Activated T-cell treated with anti-CD3 and anti-CD28 coated beads, Interleukin-2, amount 50 U/mL, for 48 hours (primary cell): ENCODE results near the gene SLC27A4.
"Not testable (repeated sequence)": the region's sequence is repeated elsewhere in the genome, so short reads cannot be mapped to it uniquely, and the experiment has no call there.

Experiments
- DNase-seq, 2 experiments: peaks; one replicate each; pipeline ENCODE4 v3.0.0-alpha.2; 2020

Gene SLC27A4

DNA sequence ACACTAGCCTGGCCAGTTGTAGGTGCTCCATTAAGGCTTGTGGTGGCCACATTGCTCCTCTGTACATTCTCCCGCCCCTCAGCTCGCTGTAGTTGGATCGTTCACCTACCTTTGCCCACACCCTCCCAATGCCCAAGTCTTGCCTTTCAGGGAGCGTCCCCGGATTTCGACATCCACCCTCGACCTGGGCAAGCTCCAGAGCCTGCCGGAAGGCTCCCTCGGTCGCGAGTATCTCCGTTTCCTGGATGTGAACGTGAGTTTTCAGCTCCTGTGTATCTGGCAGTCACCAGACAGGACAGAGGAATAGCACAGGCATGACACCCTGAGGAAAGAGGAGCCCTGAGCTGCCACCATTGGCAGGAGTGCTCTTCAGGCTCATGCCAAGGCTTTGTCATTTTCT is 14.7 kb upstream of the SLC27A4 start:
- DNase-seq = no peak

DNA sequence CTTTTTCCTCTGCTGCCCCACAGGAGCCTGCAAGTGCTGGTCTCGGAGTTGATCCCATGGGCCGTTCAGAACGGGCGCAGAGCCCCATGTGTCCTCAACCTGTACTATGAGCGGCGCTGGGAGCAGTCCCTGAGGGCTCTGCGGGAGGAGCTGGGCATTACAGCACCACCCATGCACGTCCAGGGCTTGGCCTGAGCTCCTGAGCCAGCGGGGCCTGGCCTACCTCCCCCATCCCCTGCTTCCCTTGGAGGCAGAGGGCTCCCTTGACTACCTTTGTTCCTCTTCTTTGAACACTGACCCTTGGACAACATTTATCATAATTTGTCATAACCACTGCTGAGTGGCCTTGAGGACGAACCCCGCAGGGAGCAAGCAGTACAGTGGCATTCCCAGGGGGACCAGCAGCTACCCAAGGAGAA is 6.9 kb upstream of the SLC27A4 start:
- no peak for DNase-seq

DNA sequence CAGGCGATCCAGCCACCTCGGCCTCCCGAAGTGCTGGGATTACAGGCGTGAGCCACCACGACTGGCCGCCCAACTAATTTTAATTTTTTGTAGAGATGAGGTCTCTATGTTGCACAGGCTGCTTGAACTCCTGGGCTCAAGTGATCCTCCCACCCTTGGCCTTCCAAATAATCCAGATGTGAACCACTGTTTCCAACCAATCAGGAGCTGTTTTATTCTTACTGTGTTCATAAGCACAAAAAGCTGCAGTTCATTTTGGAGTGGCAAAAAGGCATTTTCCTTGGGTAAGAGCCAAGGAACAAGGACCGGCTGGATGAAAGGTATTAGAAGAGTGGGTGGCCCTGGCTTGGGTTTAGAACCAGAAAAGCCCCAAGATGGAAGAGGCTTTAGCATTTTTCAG is 5.2 kb upstream of the SLC27A4 start:
- DNase-seq = no peak

DNA sequence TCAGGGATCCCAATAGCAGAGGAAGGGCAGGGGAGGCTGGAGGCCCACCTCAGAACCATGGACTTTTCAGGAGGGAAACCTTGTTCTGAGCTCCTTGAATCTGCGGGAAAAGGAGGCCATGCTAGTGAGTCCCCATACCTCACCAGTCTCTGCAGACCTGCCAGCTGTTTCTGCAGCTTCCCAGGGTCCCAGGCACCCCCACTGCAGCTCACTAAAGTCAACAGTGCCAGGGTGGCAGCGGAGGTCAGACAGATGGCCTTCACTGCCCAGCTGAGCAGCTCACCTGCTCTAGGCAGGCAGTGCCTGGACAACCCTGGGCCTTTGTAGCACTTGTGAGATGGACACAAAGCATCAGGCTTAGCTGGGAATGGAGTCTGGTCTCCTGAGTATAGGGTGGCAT is 4.4 kb upstream of the SLC27A4 start:
- no peak for DNase-seq

DNA sequence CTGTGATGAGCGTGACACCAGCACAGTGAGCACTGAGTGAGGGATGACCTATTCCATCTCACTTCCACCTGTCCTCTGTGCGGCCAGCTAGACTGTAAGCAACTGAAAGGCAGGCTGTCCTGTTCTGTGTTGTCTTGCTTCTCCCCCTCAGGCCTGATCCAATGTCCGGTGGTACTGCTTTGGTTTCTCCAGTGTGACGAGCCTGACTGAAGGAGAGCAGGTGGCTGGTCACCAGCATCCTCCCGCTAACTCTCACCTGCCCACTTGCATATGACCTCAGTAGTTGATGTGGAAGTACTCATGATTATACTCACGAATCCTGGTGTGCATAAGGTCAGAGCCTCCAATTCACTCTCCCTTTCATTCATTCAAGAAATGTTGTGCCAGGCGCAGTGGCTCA is 2.4 kb upstream of the SLC27A4 start:
- DNase-seq = no peak

DNA sequence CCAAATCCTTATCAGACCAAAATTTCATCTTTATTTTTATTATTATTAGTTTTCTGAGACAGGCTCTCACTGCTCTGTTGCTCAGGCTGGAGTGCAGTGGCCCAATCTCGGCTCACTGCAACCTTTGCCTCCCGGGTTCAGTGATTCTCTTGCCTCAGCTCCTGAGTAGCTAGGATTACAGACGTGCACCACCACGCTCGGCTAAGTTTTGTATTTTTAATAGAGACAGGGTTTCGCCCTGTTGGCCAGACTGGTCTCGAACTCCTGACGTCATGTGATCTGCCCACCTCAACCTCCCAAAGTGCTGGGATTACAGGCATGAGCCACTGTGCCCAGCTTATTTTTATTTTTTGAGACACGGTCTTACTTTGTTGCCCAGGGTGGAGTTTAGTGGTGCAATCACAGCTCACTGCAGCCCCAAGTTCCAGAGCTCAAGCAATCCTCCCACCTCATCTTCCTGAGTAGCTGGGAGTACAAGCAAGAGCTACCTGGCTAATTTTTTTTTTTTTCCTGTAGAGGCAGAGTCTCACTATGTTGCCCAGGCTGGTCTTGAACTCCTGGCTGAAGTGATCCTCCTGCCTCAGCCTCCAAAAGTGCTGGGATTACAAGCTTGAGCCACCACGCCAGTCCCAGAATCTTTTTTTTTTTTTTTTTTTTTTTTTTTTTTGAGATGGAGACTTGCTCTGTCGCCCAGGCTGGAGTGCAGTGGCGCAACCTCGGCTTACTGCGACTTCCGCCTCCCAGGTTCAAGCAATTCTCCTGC is 1.3 kb upstream of the SLC27A4 start:
- not testable (repeated sequence) for DNase-seq

DNA sequence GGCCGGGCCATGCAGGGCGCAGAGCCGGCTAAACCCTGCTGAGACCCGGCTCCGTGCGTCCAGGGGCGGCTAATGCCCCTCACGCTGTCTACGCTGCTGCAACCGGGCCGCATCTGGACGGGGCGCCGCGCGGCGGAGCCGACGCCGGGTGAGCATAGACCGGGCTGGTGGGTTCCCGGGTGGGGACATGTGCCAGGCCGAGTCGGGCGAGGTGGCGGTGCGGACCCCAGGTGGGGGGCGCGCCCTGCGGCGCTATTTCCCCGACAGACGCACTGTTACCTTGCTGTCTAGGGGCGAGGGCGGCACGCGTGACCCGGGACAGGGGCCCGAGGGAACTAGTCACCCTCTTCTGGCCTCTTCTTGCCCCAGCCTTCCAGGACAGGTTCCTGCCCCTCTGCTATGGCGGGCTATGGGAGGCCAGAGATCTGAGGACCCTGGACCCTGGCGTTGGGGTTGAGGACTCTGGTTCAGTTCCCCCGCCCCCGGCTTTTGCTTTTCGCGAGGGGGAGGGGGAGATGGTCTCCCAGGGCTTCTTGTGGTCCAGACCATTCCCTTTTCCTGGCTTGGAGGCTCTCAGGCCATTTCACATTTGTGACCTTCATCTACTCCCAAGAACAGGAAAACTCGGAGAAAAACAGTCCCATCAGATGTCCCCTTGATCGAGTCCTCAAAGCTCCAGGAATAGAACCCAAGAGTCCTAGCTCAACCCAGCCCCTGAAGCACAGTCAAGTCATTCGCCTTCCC is 536 bp downstream of the SLC27A4 start:
- DNase-seq = no peak

DNA sequence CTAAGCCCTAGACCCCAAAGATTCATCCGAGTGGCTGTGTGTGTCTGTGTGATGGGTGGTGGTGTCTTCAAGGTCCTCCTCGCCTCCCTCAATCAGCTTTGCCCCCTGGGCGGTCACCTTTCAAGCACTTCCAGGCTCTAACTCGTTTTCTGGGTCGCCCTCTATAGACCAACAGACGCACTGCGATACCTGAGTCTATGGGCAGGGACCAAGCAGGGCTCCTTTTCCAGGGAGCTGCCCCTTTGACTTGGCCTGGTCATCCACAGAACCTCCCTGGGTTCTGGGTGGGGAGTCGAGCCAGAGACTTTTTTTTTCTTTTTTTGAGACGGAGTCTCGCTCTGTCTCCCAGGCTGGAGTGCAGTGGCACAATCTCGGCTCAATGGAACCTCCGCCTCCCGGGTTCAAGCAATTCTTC is 1.1 kb downstream of the SLC27A4 start:
- DNase-seq = peak; percentile 81 to 84

DNA sequence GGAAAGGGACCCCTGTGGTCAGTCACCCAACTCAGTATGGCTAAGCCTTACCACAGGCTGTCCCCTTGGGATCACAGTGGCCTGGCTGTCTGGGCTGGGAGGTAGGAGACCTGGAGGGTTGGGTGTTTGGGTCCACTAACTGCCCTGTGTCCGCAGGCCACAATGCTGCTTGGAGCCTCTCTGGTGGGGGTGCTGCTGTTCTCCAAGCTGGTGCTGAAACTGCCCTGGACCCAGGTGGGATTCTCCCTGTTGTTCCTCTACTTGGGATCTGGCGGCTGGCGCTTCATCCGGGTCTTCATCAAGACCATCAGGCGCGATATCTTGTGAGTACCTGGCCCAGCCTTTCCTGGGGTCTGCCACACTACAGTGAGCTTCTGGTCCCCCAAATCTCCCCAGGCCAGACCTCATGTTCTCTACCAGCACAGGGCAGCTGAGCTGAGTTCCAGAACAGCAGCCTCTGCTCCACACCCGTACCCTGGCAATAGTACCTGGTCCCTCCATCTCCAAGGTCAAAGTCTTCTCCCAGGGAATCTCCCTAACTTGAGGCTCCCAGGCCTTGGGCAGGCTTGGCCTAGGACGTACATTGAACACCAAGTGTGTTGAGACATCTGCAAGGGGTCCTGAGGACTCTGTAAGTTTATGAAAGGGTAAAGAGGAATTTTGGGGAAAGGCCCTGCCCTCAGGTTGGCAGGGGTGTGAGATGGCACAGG is 2.8 kb downstream of the SLC27A4 start:
- DNase-seq = no peak

DNA sequence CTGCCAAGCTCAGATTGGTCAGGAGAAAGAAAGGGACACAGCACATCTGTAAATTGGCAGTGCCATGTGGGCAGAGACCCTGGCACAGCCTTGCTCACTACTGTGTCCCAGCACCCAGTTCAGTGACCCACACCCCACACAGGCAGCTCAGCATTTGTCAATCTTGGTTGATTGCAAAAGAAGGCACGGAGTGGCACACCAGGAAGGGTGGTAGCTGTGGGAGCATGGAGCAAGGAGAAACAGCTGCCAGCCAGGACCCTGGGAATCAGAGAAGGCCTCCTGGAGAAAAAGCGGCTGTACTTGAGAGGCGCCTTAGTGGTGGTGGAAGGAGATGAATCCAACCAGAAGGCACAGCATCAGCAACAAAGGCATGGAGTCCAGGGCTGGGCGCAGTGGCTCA is 3.5 kb downstream of the SLC27A4 start:
- DNase-seq = no peak

DNA sequence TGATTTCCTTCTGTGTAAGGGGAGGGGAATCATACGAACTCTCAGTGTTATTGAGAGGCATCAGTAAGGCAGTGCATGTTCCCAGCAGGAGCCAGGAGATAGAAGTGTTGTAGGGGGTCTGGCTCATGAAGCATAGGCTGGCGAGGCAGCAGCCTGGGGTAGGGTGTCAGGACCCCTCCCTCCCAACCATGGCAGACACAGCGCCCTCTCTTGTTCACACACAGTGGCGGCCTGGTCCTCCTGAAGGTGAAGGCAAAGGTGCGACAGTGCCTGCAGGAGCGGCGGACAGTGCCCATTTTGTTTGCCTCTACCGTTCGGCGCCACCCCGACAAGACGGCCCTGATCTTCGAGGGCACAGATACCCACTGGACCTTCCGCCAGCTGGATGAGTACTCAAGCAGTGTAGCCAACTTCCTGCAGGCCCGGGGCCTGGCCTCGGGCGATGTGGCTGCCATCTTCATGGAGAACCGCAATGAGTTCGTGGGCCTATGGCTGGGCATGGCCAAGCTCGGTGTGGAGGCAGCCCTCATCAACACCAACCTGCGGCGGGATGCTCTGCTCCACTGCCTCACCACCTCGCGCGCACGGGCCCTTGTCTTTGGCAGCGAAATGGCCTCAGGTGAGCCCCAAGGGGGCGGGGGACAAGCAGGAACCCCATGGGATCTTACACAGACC is 4.7 kb downstream of the SLC27A4 start:
- no peak for DNase-seq

DNA sequence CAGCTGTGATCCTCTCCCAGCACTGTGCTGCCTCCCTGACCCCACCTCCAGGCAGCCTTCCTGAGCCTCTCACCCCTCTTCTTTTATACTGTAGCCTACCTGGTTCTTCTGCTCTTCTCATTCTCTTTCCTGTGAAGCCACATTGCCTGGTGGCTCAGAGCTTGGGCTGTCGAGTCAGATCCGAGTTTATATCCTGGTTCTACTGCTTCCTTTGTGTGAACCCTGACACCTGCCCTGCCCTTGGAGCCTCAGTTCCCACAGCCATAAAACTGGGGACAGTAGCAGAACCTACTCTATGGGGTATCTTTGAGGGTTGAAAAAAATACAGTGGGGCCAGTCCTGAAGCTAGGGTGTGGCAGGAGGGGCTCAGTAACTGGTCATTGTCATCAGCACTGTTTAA is 8.8 kb downstream of the SLC27A4 start:
- DNase-seq = no peak

DNA sequence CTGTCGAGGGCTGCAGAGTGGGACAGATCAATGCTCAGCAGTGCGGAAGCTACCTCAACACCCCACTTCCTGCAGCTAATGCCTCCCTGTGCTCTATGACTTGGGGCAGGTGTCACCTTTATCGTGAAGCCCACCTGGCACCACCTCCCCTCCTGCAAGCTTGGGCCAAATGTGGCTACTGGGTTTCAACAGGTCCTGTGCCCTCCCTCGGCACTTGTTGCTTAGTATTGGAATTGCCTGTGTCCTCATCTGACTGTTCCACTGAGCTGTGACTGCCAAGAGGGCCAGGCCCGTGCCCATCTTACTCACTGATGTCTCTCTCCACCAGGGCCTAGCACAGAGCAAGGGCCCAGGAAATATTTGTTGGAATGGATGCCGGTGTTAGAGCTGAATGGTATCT is 9.4 kb downstream of the SLC27A4 start:
- DNase-seq = no peak

DNA sequence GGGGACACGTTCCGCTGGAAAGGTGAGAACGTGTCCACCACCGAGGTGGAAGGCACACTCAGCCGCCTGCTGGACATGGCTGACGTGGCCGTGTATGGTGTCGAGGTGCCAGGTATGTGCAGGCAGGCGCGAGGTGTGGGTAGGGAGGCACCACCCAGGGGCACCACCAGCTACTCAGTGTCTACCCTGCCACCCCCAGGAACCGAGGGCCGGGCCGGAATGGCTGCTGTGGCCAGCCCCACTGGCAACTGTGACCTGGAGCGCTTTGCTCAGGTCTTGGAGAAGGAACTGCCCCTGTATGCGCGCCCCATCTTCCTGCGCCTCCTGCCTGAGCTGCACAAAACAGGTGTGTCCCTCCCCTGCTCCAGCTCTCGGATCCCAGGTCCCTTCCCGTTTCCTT is 15.1 kb downstream of the SLC27A4 start:
- DNase-seq = no peak

DNA sequence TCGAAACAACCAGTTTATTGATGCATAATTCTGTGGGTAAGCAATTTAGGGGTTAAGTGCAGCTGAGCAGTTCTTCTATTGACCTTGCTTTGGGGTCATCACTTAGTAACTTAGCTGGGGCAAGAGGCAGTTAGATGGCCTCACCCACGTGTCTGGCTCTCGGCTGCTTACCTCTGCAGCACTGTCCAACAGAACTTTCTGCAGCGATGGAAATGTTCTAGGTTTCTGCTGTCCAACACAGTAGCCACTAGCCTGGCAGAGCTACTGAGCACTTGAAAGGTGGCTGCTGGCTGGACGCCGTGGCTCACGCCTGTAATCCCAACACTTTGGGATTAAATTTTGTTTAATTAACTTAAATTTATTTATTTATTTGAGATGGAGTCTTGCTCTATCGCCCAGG is 17.8 kb downstream of the SLC27A4 start:
- no peak for DNase-seq

DNA sequence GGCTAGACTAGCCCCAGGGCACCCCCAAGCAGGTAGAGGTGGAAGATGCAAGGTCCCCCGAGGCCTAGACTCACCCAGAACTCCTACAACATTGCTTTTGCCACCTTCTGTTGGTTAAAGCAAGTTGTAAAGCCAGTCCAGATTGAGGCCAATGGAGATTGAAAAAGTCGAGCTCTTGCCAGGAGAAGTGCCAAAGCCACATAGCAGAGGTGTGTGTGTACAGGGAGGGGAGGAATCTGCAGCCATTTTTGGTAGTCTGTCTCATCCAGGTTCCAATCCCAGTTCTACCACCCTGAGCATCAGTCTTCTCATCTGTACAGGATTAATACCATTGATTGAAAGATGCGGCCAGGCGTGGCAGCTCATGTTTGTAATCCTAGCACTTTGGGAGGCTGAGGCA is 18.5 kb downstream of the SLC27A4 start:
- DNase-seq = no peak

DNA sequence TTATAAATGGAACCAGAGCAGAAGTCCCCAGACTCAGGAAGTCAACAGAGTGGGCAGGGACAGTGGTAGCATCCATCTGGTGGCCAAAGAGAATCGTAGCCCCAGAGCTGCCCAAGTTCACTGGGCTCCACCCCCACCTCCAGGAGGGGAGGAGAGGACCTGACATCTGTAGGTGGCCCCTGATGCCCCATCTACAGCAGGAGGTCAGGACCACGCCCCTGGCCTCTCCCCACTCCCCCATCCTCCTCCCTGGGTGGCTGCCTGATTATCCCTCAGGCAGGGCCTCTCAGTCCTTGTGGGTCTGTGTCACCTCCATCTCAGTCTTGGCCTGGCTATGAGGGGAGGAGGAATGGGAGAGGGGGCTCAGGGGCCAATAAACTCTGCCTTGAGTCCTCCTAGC is 20.5 kb downstream of the SLC27A4 start:
- DNase-seq = no peak

DNA sequence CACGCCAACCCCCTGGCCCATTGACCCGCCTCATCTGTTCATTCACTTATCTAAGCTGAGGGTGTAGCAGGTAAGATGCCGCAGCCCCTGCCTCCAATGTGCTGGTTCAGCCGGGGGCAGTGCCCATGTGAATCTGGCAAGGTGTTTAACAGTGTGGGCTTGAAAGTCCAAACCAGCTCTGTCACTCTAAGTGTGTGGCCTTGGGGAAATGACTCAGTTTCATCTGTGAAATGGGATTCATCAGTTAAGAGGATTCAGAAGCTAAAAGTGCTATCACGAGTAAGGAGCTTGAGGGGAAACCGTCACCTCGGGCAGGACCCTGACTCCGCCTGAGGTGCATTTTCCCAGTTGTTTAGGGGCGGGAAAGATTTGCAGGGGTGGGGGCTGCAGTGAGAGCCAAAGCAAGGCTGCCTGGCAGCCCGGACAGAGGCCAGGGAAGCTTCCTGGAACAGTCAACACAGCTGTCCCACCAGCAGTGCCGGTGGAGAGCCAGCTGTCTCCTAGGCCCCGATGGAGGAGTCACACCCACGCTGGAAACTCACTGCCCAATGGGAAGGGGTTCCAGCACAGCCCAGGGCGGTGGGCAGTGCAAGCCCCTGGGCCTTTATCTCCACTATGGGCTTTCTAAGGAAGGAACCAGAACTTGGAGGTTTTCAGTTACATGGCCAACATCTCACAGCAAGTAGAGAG is 21.1 kb downstream of the SLC27A4 start:
- no peak for DNase-seq

DNA sequence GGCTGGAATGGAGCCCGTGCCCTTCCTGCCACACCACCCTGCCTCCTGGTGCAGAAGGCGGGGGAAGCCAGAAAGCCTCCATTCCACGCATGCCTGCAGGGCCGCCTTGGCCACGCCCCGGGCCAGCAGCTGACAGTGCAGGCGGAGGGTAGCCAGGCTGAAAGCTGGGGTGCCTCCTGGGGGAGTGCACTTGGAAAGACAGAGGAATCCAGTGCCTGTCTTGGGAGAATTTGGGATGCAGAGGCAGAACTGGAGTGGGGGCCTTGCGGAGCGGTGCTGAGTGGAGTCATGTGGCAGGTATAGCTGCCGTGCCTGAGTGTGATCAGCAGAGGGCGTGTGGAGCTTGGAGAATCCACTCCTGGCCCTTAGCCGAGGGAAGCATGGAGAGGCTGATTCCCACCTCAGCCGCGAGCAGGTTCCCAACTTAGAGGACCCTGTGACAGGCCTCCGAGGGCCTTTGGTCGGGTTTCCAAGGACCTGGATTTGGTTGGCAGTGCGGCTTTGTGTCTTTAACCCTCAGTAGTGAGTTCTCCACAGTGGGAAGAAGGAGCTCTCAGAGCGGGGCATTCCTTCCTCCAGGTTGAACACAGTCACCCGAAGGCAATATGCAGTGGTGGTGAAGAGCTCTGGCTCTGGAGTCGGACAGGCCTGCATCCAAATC is 21.8 kb downstream of the SLC27A4 start:
- DNase-seq = peak; percentile 82 to 83

DNA sequence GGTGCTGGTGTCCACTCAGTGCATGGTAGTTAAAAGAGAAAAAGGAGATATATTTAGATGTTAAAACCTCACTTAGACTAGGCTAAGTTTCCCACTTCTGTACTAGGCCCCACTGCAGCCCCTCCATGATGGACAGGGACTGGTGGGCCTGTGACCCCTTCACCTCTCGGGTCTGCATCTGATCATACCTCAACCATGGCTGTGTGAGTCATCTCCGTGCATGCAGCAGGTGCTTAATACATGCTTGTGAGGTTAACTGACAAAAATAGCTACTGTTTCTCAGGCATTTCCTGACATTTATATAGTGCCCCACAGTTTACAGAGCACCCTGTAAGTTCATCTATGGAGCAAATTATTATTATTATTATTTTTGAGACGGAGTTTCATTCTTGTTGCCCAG is 22.4 kb downstream of the SLC27A4 start:
- DNase-seq = no peak

DNA sequence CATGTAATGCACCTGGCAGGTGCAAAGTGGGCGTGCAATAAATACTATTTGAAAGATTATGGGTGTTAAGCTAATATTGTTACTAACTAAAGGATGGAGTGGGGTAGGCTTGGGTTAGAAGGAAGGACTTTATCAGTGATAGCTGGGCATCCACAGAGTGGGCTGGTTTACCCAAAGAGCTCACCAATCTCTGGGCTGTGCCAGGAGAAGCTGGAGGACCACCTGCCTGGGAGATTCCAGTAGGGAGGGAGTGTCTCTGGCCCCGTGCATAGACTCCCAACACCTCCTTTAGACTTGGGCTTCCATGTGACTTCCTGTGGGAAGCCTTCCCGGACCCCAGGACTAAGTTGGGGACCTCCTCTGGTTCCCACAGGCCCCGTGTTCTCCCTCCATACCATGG is 25.2 kb downstream of the SLC27A4 start:
- no peak for DNase-seq

DNA sequence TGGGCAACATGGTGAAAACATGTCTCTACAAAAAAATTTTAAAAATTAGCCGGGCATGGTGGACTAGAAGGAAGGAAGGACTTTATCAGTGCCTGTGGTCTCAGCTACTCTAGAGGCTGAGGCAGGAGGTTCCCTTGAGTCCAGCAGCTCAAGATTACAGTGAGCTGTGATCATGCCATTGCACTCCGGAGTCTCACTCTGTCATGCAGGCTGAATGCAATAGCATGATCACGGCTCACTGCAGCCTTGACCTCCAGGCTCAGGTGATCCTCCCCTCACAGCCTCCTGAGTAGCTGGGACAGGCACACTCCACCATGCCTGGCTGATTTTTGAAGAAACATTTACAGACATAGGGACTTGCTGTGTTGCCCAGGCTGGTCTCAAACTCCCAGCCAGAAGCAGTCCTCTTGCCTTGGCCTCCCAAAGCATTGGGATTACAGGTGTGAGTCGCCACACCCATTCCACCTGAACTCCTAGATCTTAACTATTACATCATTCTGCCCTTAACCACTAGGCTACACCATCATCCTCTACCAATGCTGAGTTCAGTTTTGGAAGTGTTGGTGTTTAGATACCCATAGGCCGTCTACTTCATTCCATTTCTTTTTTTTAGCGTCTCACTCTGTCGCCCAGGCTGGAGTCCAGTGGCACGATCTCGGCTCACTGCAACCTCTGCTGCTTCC is 28.8 kb downstream of the SLC27A4 start:
- DNase-seq = no peak
